Left renal cortex interstitium (tissue), 4 donors: Measurements from ENCODE around the gene BBS4. TPM values are rescaled to one million over a fixed set of nuclear protein-coding genes. Genes with fewer than 3 reads are reported as not detected.

Source experiments
- DNase-seq, 4 donors: peaks; one replicate each; pipeline ENCODE4 v3.0.0-alpha.2; 2013; ENCODE audit warnings: low read depth in 4 of 4, low spot score in 2 of 4, missing footprints in 1 of 4
- polyA plus RNA-seq, 4 donors: library from polyadenylated mRNA; unstranded; fragments of 120-200 nt; gene quantifications; one replicate each; pipeline ENCODE4 v1.2.1, GENCODE V29; 2013; ENCODE audit not compliant: insufficient read length in 4 of 4

BBS4 gene
- polyA plus RNA-seq, 4 donors: 36.9 to 54.3 (median 41.7) TPM

DNA sequence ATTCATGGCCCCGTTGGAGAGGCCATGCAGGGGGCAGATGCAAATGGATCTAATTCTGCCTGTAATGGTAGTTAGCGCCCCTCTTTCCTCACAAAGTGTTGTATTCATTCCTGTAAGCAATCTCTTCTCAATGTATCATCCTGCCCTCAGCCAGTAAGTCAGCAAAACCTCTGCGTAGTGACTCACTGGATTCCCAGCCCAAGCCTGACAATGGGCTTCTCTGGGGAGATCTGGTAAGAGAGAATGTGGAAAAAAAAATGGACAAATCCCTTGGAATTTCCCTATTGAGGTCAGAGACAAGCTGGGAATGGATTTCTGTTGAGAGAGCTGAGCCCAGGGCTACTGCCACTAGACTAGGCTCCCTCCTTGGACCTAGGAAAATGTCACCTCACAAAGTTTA, 72.2 kb downstream of the BBS4 start:
- DNase-seq: no peak

DNA sequence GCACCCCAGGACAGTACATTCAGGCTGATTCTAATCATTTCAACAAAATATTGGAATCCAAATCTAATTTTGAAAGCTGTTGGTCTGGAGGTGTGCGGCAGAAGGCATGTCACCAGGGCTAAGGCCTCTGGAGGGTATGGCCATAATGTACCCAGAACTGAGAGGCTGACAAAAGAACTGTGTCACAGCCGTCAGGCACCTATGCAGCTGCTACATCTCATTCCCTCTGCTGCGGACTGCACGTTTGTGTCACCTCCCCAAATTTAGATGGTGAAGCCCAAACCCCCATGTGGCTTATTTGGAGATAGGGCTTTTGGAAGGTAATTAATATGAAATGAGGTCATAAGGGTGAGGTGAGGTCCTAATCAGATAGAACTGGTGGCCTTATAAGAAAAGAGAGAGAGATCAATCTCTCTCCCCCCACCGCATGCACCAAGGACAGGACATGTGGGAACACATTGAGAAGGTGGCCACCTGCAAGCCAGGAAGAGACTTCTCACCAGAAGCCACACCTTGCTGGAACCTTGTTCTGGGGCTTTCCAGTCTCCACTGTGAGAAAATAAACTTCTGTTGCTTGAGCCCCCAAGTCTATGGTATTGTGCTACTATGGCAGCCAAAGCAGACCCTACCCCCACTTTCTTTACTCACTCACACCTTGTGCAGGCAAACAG, 74.7 kb downstream of the BBS4 start:
- no peak for DNase-seq

DNA sequence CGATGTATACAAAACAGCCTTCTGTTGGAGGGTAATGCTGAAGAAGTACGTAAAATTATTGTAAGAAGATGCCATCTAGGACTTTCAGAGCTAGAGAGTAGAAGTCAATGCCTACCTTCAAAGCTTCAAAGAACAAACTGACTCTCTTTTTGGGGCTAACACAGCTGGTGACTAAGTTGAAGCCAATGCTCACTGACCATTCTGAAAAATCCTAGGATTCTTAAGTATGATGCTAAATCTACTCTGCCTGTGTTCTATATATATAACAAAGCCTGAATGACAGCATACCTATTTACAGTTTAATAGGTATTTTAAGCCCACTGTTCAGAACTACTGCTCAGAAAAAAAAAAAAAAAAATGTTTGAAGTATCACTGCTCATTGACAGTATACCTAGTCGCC, 78.6 kb downstream of the BBS4 start:
- DNase-seq: no peak

DNA sequence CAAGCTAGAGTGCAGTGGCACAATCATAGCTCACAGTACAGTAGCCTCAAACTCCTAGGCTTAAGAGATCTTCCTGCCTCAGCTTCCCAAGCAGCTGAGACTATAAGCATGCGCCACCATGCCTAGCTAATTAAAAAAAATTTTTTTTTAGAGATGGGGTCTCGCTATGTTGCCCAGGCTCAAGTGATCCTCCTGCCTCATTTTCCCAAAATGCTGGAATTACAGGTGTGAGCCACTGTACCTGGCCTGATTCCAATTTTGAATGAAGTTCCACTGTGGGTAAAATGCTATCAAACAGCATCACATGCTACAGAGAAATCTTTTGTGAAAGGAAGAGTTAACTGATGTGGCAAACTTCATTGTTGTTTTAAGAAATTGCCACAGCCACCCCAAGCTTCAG, 80.0 kb downstream of the BBS4 start:
- no peak for DNase-seq

DNA sequence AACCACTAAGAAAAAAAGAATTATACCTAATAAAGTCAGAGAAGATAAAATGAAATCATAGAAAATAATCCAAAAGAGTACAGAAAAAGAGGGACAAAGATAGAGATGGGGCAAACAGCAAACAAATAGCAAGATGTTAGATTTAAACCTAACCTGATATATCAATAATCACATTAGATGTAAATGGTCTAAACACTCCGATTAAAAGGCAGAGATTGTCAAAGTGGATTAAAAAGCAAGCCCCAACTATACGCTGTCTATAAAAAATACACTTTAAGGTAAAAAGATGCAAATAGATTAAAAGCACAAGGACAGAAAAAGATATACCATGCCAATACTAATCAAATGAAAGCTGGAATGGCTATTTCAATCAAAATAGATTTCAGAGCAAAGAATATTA, 80.8 kb downstream of the BBS4 start:
- DNase-seq: no peak

DNA sequence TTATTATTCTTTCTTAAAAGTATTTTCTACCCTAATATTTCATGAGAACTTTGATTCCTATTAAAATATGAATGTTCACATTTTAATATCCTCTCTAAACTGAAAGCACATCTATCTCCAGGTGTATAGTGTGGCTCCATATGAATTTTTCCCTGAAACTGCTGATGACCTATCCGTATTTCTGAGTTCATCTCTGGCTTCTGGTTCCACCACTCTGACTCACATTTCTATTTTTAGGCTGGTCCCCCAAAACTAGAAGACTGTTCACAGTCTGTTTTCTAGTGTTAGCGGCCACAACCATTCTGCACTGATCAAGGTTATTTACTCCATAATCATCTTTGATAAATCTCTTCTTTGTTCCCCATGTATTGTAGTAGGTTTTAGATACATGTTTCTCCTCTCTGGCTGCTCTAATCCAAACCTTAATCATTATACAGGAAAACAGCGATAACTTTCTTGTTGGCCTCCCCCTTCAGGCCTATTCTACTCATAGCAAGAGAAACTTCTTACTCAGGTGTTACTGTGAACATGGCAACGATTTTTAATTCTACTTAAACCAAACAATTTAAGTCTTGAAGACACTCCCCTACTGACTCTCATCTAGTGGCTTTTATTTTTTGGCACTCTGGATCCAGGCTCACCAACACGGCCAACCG, 84.8 kb downstream of the BBS4 start:
- DNase-seq: no peak

DNA sequence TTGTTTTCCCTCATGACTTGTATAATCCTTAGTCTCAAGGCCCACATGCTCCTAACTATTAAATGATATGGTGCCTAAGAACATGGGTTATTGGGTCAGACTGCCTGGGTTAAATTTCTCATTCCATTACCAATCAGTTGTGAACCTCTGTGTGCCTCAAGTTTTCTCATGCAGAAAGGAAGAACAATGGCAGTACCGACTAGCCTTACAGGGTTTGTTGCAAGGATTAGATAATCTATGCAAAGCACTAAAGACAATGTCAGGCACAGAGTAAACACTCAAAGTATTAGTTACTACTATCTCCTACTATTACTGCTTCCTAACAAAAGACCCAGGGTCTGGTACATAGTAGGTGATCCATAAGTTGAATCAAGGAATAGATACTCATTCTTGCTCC, 85.3 kb downstream of the BBS4 start:
- no peak for DNase-seq

DNA sequence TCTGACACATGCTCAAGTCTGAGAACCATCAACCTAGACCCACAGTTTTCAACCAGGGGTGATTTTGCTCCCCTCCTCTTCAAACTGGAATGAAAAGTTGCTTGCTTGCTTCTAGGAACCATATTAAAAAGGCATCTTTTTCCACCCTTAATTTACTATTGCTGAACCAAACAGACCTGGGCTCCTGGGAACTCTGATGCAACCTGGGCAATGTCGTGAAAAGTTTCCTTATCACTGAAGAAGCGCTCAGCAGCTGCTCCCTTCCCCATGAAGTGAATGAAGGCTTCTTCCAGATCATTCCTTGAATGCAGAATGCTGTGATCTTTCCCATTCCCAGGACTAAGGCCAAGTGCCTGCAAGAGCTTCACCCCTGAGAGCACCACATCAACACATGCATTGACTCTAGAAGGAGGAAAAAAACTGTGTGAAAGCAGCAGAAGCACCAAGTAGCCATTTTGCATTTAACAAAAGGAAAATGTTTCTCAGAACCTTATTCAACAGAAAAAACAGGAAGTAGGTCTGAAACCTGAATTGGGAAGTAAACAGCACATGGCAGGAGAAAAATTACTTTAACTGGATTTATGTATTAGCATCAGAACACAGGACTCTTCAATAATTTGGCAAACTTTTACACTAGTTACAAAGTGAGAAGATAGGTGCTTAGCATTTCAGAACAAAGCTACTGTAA, 88.8 kb downstream of the BBS4 start:
- no peak for DNase-seq

DNA sequence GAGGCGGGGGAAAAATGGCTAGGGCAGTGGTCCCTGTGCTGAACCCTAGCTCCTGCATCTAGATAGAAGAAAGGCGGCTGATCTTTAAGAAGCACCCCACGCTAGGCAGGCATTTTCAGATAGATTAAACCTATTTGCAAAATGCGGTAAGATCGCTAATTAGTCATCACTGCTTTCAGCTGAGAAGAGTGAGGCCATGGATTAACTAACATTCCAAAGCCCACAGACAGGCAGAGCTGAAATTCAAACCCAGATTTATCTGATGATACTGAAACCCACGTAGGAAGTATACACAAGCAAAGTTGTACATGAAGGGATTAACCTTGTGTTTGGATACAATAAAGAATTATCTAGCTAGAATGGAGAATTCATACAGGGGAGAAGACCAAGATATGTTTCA, 92.8 kb downstream of the BBS4 start:
- no peak for DNase-seq

DNA sequence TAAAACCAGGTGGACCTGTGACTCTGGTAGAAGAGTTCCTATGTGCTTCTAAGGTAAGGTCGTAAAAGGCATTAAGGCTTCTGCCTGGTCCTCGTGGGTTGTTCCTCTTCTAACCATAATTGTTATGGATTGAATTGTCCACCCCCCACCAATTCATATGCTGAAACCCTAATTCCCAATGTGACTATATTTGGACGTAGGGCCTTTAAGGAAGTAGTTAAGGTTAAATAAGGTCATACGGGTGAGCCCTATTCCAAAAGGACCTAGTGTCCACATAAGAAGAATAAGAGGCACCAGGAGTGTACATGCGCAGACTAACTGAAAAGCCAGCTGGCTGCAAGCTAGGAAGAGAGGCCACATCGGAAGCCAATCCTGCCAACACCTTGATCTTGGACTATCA, 95.6 kb downstream of the BBS4 start:
- no peak for DNase-seq

DNA sequence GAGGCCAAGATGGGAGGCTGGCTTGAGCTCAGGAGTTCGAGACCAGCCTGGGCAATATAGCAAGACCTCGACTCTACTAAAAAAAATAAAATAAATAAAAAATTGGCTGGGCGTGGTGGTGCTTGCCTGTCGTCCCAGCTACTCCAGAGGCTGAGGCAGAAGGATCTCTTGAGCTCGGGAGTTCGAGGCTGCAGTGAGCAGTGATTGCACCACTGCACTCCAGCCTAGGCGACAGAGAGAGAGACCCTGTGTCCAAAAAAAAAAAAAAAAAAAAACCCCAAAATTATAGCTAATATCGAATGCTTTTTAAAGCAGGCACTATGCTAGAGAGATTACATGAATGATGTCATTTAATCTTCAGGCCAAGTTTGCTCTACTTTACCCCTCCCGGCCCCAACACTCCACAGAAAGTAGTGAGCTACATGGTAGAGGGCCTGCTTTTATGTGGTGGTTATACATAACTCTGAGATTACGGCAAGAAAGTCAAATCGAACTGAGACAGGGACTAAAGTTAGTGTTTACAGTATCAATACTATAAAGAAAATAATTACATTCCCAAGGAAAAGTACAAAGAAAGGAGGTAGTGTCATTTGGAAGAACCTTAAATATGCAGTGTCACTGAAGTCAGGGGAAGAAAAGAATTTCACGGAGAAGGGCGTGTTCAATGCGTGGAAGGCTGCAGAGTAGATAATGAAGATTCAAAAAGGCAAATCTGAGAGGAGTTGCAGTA, 96.4 kb downstream of the BBS4 start:
- DNase-seq: no peak

DNA sequence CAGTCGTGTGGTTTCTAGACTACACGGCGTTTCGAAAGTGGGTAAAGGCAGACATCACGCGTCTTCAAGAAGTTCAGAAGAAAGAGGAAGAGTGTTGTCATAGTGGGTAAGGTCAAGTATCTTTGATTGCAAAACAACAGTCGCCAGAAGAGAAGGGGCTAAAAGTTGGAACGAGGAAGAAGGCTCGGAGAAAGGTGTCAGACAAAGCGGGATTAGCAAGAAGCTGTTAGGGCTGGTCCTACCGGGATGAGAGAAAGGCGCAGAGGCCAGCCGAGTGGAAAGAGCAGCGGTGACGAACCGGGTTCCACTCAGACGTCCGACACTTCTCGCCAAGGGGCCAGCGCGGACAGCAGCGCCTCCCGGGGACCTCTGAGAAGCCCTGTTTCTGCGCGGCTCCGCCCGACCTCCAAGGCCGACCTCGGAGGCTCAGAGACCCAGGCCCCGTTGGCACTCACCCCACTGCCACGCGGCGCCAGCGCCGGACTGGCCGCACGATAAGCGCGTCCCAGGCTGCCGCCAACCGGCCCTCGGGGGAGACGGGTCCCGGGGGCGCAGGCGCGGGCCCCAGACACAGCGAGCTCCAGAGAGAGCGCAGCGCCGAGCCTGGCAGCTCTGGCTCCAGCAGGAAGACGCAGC, 97.1 kb downstream of the BBS4 start:
- DNase-seq: no peak

DNA sequence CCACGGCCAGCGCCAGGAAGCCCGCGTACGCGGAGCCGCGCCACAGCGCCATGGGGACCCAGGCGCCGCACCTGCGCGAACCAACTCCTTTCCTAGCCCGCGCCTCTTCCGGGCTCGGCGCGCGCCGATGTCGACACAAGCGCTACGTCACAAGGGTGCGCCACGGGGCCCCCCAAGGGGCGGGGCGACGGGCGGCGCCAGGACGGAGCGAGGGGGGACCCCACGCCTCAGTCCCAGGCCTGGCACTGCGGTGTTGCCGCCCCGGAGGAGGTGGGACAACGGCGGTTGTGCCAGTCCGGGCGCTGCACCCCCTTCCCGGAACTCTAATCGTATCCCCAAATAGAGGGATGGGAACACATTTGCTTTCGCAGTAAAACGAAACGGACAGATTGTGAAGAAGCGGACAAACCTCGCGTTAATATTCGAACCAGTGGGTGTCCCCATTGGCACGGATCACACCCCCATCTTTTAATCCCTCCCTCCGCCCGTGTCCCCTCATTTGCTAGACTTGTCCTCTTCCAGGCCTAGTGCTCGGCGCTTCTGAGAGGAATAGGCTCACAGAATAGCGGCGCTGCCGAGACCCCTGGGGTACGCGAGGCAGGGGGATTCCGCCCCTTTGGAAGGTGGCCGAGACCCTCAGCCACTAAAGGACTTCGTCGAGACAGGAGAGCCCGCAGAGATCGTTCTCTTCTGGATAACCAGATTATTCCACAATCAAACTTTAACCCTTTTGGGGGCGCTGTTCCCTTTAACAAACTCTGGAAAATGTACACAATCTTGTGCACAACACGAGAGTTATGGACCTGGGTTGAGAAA, 97.8 kb downstream of the BBS4 start, which contains the start of gene ADPGK:
ADPGK (minus strand) TSS at position 119 of the 816 bp plus-strand sequence; CDS start at position 52, 67 bp downstream.
- peak; percentile 90 to 94 (median 94) for DNase-seq

DNA sequence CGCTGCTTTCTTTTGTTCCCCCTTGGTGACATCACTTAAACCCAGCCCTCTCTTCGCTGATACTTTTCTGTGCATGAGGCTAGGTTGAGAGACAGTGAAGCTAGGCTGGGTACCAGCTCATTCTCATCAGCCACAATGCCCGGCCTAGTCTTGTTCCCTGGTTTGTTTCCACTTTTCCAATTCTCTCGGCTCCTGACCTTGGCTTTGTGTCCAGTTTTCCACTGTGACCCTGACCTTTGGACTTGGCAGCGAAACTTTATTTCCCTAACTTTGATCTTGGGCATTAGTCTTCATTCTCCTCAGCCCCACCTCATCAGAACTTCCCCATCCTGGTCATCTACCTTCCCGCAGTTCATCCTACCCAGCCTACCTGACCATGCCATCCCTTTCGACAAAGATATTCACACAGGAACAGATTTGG, 98.5 kb downstream of the BBS4 start:
- no peak for DNase-seq

DNA sequence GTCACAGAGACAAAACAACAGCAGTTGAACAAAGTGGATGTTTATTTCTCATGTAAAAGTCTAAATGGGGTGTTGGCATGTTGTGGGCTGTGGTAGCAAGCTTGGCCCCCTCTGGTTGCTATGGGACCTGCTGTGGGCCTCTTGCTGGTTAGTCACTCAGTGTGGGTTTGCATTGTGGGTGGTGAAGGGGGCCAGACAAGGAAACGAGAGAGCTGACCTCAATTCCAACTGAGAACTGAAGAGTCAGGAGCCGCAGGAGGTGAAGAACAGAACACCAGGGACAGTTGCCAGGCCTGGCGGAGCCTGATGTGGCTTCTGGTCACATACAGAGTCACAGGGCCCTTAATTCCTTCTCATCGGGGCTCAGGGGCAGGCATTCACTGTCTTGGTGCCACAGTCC, 99.4 kb downstream of the BBS4 start:
- no peak for DNase-seq

DNA sequence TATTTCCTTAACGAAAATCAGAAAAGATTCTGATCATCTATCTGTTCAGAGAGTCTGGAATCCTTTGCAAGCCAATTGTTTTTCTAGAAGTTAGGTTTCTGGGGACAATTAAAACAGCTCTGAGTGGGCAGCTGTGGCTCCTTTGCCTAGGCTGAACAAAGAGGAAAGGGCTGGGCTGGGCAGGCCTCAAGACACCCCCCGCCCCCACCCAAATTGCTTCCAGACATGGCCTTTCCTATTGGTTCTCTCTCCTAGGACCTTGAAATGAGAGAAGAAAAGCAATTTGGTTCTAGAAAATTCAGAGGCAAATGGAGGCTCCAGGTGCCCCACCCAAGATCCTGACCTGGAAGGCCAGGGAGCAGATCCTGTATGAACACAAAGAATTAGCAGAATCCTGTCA, 99.8 kb downstream of the BBS4 start:
- DNase-seq: no peak

DNA sequence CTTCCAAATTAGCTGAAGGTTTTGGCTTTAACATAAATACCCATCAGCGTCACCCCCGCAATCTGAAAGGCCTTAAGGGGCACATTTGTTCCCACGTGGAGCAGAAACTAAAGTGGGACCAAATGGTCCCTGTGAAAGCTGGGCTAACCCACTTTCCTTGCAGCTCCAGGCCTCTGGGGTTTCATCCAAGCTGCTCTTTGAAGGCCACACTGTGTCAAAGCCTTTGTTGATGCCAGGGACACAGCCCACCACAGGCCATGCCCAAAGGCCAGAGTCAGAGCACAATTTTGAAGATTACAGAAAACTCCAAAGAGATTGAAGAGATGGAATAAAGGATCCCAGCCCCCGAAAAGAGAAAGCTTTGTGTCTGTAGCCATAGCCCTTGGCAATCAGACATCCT, 100.2 kb downstream of the BBS4 start:
- no peak for DNase-seq

DNA sequence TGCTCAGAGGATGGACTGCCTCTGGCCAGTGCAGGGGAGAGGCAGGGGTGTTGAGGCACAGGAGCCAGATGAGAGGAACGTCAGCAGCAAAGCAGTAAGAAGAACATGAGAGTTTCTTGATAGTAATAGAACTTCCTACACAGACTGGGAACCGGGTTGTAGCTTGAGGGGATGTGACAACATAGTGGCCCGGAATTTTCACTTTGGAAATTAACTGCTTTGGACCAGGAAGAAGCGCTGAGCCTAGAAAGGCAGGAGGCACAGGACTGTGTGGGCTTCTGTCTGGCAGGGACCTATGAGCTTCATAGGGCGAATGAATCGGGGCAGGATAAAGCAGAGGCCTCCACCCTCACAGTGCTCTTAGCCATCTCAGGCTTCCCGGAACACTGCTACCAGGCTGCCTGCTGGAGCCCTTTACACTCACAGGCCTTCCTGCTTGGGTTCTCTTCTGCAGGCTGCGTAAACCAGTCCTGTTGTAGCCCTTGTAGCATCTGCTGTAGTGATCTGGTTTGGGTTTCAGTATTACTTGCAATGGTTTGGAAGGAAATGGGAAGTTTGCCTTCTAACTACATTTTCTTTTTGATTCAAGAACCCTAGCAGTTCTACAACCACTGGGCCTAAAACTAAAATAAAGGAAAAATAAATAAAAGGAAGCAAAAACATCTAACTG, 100.8 kb downstream of the BBS4 start:
- DNase-seq: no peak

DNA sequence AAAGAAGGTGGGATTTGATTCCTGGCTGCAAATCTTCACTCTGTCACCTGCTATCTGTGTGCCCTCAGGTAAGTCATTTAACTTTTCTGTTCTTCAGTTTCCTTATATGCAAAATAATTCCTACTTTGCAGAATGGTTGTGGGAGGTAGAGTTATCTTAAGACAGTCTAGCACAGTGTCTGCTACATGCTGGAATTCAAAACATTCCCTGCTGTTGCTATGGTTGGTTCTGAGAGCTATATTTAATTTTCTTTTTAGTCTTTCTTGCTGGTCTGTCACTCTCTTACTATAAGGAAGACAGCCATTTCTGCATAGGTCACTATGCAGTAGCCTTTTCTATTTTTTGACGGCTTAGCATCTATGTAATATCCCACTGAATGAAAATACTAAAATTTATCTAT, 101.5 kb downstream of the BBS4 start:
- no peak for DNase-seq
